IPS DF 19.7 (cell line): ENCODE data around the gene MVB12A.

ENCODE experiments used
- DNase-seq: peaks from one replicate; pipeline ENCODE4 v3.0.0-alpha.2; 2013; ENCODE audit warnings: low read depth, low spot score

The MVB12A gene

GRCh38 chr19:17404621-17405249, 15.1 kb upstream of the MVB12A start:
- no peak for DNase-seq

- no peak for DNase-seq
Measured at GRCh38 chr19:17405250-17406045, 14.4 kb upstream of the MVB12A start, which contains the start of gene BST2. TSS of gene BST2 (minus strand) at chr19:17405630. CDS start at chr19:17405575, 55 bp downstream.

GRCh38 chr19:17406046-17406886, 13.6 kb upstream of the MVB12A start:
- DNase-seq, result no peak

- DNase-seq, result no peak
Measured at GRCh38 chr19:17406887-17407196, 13.0 kb upstream of the MVB12A start.

DNA sequence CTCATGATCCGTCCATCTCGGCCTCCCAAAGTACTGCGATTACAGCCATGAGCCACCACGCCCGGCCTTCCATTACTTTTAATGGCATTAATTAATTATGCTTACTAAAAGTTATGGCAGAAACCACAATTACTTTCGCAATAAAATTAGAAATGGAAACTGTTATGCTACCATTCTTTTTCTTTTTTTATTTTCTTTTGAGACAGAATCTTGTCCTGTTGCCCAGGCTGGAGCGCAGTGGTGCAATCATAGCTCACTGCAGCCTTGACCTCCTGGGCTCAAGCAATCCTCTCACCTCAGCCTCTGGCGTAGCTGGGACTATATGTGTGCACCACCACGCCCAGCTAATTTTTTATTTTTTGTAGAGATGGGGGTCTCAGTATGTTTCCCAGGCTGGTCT, 9.9 kb upstream of the MVB12A start:
- DNase-seq, result no peak

DNA sequence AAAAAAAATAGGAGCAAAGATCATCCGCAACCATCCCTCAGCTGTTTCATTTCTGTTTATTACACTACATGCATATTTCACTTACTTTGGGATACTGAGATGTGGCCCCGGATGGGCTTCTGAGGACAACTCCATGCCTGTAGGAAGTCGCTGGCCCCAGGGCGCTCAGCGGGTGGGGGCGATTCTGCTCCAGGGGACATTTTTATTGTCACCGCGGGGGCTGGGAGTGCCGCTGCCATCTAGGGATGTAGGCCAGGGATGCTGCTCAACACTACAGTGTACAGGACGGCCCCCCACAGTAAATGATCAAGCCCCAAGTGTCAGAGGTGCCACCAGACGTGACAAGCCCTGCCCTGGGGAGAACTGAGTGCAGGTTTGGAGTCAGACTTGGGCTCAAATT, 8.0 kb upstream of the MVB12A start:
- DNase-seq, result no peak

DNA sequence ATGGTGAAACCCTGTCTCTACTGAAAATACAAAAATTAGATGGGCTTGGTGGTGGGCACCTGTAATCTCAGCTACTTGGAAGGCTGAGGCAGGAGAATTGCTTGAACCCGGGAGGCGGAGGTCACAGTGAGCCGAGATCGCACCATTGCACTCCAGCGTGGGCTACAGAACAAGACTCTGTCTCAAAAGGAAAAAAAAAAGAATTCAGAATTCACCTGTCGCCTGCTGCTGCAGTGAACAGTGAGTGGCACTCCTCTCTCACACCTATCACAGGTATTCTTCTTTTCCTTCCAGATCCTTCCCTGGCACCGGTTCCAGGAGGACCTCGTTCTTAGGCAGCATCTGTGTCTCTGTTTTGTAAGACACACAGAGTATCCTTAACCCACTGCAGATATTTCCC, 5.8 kb upstream of the MVB12A start:
- no peak for DNase-seq

GRCh38 chr19:17415121-17415520, 4.7 kb upstream of the MVB12A start:
- no peak for DNase-seq

- DNase-seq, result no peak
Measured at GRCh38 chr19:17418710-17419109, 1.1 kb upstream of the MVB12A start.

- no peak for DNase-seq
Measured at GRCh38 chr19:17419154-17419620, 660 bp upstream of the MVB12A start.

DNA sequence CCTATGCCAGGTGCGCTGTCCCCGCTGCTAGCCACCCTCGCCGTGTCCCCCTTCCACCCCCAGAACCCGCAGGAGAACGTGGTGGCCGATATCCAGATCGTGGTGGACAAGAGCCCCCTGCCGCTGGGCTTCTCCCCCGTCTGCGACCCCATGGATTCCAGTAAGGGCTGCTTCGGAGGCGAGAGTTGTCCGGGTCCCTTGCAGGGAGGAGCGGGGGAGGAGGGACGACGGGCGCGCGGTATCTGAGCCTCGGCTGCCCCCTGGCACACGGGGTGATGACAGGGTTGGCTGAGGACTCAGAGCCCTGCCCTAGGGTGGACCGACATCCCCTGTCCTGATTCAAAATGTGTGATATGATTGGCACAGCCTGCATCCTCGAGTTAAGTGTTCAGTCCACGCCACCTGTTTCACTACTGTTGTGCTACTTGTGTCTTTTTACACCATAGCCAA, 653 bp downstream of the MVB12A start:
- DNase-seq, result no peak

DNA sequence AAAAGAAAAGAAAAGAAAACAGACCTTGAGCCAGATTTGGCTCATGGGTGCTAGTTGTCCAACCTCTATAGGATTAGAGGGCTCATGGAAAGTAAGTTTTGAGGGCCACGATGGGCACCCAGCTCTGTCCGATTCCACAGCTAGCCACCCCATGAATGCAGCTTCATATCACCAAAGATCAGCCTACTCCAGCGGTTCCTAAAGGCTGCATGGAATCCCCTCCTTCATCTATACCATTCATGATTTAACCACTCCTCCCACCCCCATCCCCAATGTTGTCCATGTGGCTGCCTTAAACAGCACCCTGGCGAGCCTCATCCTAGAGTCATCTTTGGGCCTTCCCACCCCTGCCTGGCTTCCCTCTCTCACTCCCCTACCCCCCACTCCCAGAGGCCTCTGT, 2.1 kb downstream of the MVB12A start:
- no peak for DNase-seq

GRCh38 chr19:17423429-17424208, 3.8 kb downstream of the MVB12A start:
- DNase-seq, result no peak

DNA sequence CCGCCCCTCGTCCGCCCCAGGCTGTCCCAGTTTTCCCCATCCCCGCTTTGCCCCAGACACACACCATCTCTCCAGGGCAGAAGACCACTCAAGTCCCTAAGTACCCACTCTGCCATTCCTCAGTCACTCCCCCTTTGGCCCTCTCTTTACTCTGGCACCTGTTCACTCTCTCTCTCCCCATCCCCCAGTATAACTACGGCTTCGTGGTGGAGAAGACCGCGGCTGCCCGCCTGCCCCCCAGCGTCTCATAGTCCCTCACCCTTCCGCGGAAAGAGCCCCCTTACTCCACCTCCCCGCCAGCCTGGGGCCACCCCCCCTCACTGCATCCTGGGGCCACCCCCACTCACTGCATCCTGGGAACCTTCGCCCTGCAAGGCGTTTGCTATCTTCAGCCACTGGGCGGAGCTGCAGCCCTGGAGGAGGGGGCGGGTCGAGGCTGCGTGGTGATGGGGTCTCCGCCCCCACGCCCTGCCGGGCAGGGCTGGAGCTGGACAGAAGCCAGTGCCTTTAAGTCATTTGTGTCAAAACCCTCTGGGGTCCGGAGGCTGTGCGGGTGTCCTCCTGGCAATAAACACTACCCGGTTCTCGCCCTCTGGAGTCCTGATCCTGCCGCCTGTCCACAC, 5.0 kb downstream of the MVB12A start:
- DNase-seq, result no peak

DNA sequence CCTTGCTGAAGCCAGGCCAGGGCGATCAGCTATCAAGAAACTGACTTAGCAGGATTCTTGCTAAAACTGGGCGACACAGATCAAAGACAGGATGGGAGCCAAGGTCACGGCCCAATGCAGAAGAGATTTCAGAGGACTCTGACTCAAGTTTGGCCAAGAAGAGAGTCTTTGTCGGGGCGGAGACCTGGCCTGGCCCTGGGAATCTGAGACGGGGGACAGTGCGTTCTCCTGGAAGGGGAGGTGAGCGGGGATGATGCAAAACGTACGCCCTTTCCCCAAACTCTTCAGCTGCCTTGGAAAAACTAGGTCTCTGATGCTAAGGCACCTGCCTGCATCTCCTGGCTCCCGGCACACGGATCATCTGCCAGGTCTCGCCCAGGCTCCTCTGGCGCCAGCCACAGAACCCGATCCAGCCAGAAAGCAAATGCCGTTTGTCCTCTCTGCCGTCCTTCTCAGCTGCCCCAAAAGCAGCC, 9.8 kb downstream of the MVB12A start:
- no peak for DNase-seq

DNA sequence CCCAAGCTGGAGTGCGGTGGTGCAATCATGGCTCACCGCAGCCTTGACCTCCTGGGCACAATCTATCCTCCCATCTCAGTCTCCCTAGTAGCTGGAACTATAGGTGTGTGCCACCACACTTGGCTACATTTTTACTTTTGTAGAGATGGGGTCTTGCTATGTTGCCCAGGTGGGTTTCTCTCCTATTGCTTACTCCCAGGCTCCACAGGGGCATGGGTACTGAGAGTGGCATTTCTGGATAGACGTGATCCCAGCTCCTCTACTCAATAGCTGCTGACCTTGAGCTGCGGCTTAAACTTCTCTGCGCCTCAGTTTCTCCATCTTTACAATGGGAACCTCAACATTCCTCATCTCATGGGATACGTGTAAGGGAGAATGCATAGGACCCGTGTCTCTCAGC, 11.6 kb downstream of the MVB12A start:
- no peak for DNase-seq

DNA sequence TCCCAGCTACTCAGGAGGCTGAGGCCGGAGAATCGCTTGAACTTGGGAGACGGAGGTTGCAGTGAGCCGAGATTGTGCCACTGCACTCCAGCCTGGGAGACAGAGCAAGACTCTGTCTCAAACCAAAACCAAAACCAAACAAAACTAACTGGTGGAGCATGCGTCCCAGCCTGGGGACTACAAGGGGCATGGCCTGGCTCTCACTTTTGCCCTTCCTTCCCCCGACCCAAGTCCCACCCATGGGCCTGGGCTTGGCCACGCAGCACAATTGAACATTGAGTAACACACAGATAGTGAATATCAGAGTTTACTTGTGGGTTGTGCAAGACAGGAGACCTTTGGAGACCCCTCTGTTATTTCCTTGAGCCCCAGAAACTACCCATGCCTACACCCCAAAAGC, 15.4 kb downstream of the MVB12A start:
- DNase-seq, result no peak

DNA sequence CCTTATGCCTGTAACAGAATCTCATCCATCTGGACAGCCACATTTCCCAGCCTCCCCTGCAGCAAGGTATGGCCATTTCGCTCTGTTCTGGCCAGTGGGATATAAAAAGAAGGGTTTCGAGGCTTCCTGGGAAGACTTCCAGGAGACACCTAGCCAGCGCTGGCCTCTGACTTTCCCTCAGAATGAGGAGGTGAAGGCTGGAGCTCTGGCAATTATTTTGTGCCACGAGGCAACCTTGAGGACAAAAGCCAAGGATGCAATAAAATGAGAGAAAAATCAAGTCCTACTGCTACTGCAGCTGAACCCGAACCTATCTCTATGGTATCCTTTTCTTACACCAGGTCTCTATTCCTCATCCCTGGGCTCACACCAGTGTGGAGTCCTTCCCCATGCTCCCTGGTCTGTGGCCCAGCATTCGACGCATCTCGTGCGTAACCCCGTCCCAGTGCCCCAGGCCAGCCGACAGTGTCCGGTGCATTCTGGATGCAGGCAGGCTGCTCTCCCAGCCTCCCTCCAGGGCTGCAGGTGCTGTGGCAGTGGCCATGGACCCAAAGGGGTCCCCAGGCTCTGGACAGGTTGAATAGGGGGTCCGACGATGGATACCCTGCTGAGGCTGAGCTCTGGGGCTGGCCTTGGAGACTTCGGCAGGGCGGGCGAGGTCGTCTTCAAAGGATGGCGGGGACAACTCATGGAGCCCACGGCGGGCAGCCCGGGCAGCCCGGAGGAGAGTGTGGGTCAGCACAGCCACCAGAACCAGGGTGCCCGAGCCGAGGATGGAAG, 16.4 kb downstream of the MVB12A start:
- DNase-seq, result no peak

DNA sequence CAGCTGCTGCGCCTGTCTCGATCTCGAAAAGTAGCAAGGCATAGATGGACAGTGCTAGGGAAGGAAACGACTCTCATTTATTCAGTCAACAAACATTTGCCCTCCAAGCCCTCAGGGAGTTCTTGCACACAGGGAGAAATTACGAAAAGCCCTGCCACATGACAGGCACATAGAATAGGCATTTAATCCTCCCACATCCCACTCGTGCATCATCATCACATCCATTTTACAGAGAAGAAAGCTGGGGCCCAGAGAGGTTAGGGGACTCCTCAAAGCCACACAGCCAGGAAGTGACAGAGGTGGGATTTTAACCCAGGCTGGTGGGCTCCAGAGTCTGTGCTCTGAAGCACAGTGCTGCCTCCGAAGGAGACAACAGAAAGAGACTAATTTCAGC, 17.0 kb downstream of the MVB12A start:
- no peak for DNase-seq
